HG02884 (cell line): ENCODE measurements around the gene RTN4RL2.

ENCODE experiments used
- ATAC-seq: cut with Tn5 transposase; IDR thresholded peaks from one replicate; pipeline ENCODE4 v1.9.1; 2021; ENCODE audit warnings: mild to moderate bottlenecking, moderate library complexity; ENCODE audit not compliant: unreplicated experiment

RTN4RL2 gene

GRCh38 chr11:57460022-57460757 is at the start of gene RTN4RL2:
TSS of gene RTN4RL2 (plus strand) at chr11:57460528. CDS start at chr11:57460866, 338 bp downstream.
- ATAC-seq: no peak

GRCh38 chr11:57413681-57414080 is 46.6 kb upstream of the RTN4RL2 start:
- no peak for ATAC-seq

GRCh38 chr11:57414612-57415212 is 45.6 kb upstream of the RTN4RL2 start:
- ATAC-seq: peak; percentile 48

- no peak for ATAC-seq
Observed at GRCh38 chr11:57416436-57416835, 43.9 kb upstream of the RTN4RL2 start.

GRCh38 chr11:57417056-57417455 is 43.3 kb upstream of the RTN4RL2 start:
- ATAC-seq: no peak

- no peak for ATAC-seq
Observed at GRCh38 chr11:57418131-57418530, 42.2 kb upstream of the RTN4RL2 start.

- no peak for ATAC-seq
Observed at GRCh38 chr11:57419146-57419545, 41.2 kb upstream of the RTN4RL2 start.

- no peak for ATAC-seq
Observed at GRCh38 chr11:57421066-57421465, 39.3 kb upstream of the RTN4RL2 start.

GRCh38 chr11:57421805-57422204 is 38.5 kb upstream of the RTN4RL2 start:
- no peak for ATAC-seq

GRCh38 chr11:57422669-57423068 is 37.7 kb upstream of the RTN4RL2 start:
- ATAC-seq: no peak

GRCh38 chr11:57424137-57424791 is 36.1 kb upstream of the RTN4RL2 start:
- ATAC-seq: no peak

GRCh38 chr11:57424792-57425564 is 35.4 kb upstream of the RTN4RL2 start:
- ATAC-seq: peak; percentile 90

GRCh38 chr11:57425565-57426438 is 34.5 kb upstream of the RTN4RL2 start:
- ATAC-seq: no peak

- ATAC-seq: no peak
Observed at GRCh38 chr11:57426439-57426928, 33.8 kb upstream of the RTN4RL2 start.

- ATAC-seq: peak; percentile 51
Observed at GRCh38 chr11:57426929-57427726, 33.2 kb upstream of the RTN4RL2 start, which contains the start of gene SLC43A3. TSS of gene SLC43A3 (minus strand) at chr11:57427121. CDS start at chr11:57426172, 949 bp downstream.

GRCh38 chr11:57427727-57428082 is 32.6 kb upstream of the RTN4RL2 start:
- no peak for ATAC-seq

GRCh38 chr11:57428643-57429042 is 31.7 kb upstream of the RTN4RL2 start:
- ATAC-seq: no peak

GRCh38 chr11:57429946-57430345 is 30.4 kb upstream of the RTN4RL2 start:
- ATAC-seq: no peak

- no peak for ATAC-seq
Observed at GRCh38 chr11:57430952-57431351, 29.4 kb upstream of the RTN4RL2 start.
